ENCODE results near the gene LSM7.

The LSM7 gene

DNA sequence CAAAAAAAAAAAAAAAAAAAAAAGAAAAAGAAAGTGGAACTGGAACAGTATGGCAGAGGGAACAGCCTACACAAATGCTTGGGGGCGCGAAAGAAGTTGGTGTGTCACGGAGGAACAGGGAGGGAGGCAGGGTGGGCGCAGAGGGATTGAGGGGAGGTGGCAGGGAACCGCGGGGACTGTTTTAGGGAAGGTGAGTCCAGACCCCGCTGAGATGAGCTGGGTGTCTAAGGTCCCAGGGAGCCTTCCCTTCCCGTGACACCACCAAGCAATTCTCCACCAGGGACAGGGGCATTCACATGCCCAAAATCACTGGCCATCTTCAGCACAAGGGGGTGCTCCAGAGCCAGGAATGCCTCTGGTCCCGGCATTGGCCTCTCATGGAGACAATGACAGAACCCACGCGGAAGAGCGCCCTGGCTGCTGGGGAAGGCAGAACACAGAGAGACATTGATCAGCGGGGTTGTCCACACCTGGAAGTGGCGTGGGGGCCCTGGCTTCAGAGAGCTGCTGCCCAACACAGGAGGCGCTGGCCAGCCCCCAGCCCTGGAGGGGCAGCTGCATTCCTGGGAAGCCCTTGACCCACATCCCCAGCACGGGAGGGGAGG, 53.4 kb downstream of the LSM7 start:
- DNase-seq: peak; percentile 46

- DNase-seq: no peak
Observed at GRCh38 chr19:2274185-2274711, 54.1 kb downstream of the LSM7 start.

- DNase-seq: peak; percentile 67
Observed at GRCh38 chr19:2273356-2274184, 54.8 kb downstream of the LSM7 start.

Measured in activated CD4-positive, alpha-beta T cell treated with anti-CD3 and anti-CD28 coated beads, Interleukin-2, amount 50 U/mL, for 1 hour (primary cell).